Measurements from ENCODE around the gene SRP68. TPM values are rescaled to one million over a fixed set of nuclear protein-coding genes. Genes with fewer than 3 reads are reported as not detected.

The SRP68 gene
- total and polyA plus RNA-seq, 9 of the 15 experiments (the other 6 are each of a cell fraction or from before 2014, with no cell fraction given): 29.4 to 92.6 (median 36.2) TPM

GRCh38 chr17:76103274-76104139 is 31.2 kb upstream of the SRP68 start, which contains the start of gene EXOC7 (continued):
- TF ChIP-seq ETS1 (conservative IDR thresholded peaks at IDR 0.05; ENCODE audit: control insufficient read depth, low read depth, low read length) (peak; percentile 58; the same call in 1 of the 2 replicates), TARDBP (IDR thresholded peaks at IDR 0.05) (no peak), HMG20A (CRISPR knock-in tag; conservative IDR thresholded peaks at IDR 0.05) (no peak), ZNF174 (CRISPR knock-in tag; IDR thresholded peaks at IDR 0.05) (no peak), BCOR (IDR thresholded peaks at IDR 0.05) (no peak), NCOA2 (IDR thresholded peaks at IDR 0.05; ENCODE audit: partially characterized antibody in 2 of 2) (no peak), FOXP4 (CRISPR knock-in tag; IDR thresholded peaks at IDR 0.05; ENCODE audit: borderline replicate concordance) (no peak), NCOA4 (IDR thresholded peaks at IDR 0.05; ENCODE audit: partially characterized antibody) (no peak), NCOR1 (IDR thresholded peaks at IDR 0.05) (no peak), PCBP1 (IDR thresholded peaks at IDR 0.05; ENCODE audit: low read depth, low read length, poor library complexity, severe bottlenecking) (peak; percentile 64), TAF9B (IDR thresholded peaks at IDR 0.05; ENCODE audit: partially characterized antibody) (peak; percentile 30), CBFA2T2 (conservative IDR thresholded peaks at IDR 0.05) (no peak), ARID3A (IDR thresholded peaks at IDR 0.05; ENCODE audit: borderline replicate concordance, low read depth, low read length) (no peak), EWSR1 (IDR thresholded peaks at IDR 0.05; ENCODE audit: borderline replicate concordance, low read depth, partially characterized antibody) (no peak), ZNF354B (CRISPR knock-in tag; IDR thresholded peaks at IDR 0.05) (no peak), BDP1 (IDR thresholded peaks at IDR 0.05; ENCODE audit: insufficient read depth, insufficient read length) (no peak), MAFG (tag; conservative IDR thresholded peaks at IDR 0.05) (no peak), HMG20B (CRISPR knock-in tag; IDR thresholded peaks at IDR 0.05) (no peak), TAL1 (IDR thresholded peaks at IDR 0.05) (no peak), CTBP1 (IDR thresholded peaks at IDR 0.05; ENCODE audit: borderline replicate concordance) (0 out of 2 replicates have a peak, but pooled peaks have one; percentile 28), KHSRP (IDR thresholded peaks at IDR 0.05) (no peak), XRCC5 (IDR thresholded peaks at IDR 0.05; ENCODE audit: low read depth, low read length) (no peak)
